Femur (tissue), 1 donor: ENCODE measurements around the gene TJP1.

ENCODE experiments used
- DNase-seq: peaks from one replicate; pipeline ENCODE4 v3.0.0-alpha.2; 2017

TJP1 gene

GRCh38 chr15:29822100-29822683 is at the start of gene TJP1:
Gene TJP1 (minus strand): TSS chr15:29822468. CDS start chr15:29822028, 440 bp downstream.
- peak; percentile 88 for DNase-seq

- DNase-seq = no peak
Observed at GRCh38 chr15:29871401-29871800, 49.1 kb upstream of the TJP1 start.

- DNase-seq = no peak
Observed at GRCh38 chr15:29870495-29871151, 48.4 kb upstream of the TJP1 start.

GRCh38 chr15:29867241-29868000 is 45.2 kb upstream of the TJP1 start:
- no peak for DNase-seq

- DNase-seq = no peak
Observed at GRCh38 chr15:29866337-29866736, 44.1 kb upstream of the TJP1 start.

GRCh38 chr15:29864501-29864900 is 42.2 kb upstream of the TJP1 start:
- DNase-seq = no peak

GRCh38 chr15:29863438-29863837 is 41.2 kb upstream of the TJP1 start:
- no peak for DNase-seq

- DNase-seq = no peak
Observed at GRCh38 chr15:29862271-29862670, 40.0 kb upstream of the TJP1 start.

- DNase-seq = no peak
Observed at GRCh38 chr15:29860872-29861271, 38.6 kb upstream of the TJP1 start.

GRCh38 chr15:29859973-29860715 is 37.9 kb upstream of the TJP1 start:
- DNase-seq = peak; percentile 40

- DNase-seq = no peak
Observed at GRCh38 chr15:29859293-29859692, 37.0 kb upstream of the TJP1 start.

- no peak for DNase-seq
Observed at GRCh38 chr15:29857221-29857789, 35.0 kb upstream of the TJP1 start.

- DNase-seq = no peak
Observed at GRCh38 chr15:29854413-29854812, 32.1 kb upstream of the TJP1 start.

- DNase-seq = no peak
Observed at GRCh38 chr15:29853211-29853987, 31.1 kb upstream of the TJP1 start.

GRCh38 chr15:29852201-29852600 is 29.9 kb upstream of the TJP1 start:
- DNase-seq = no peak

- DNase-seq = no peak
Observed at GRCh38 chr15:29849716-29850115, 27.4 kb upstream of the TJP1 start.

GRCh38 chr15:29849218-29849617 is 26.9 kb upstream of the TJP1 start:
- no peak for DNase-seq

GRCh38 chr15:29844290-29844903 is 22.1 kb upstream of the TJP1 start:
- DNase-seq = no peak

- DNase-seq = no peak
Observed at GRCh38 chr15:29842290-29842689, 20.0 kb upstream of the TJP1 start.

GRCh38 chr15:29840926-29841325 is 18.7 kb upstream of the TJP1 start:
- DNase-seq = no peak

GRCh38 chr15:29840054-29840453 is 17.8 kb upstream of the TJP1 start:
- no peak for DNase-seq
